SKM-1 (cell line): ENCODE data around the gene PRPF8.
A peak's percentile ranks its signal among the peaks of the same experiment; 100 is the strongest.
"Not testable (repeated sequence)": the region's sequence is repeated elsewhere in the genome, so short reads cannot be mapped to it uniquely, and the experiment has no call there.

Experiments
- DNase-seq: peaks from one replicate; lab custom pipeline; 2025; ENCODE audit not compliant: unreplicated experiment; lab: John Stamatoyannopoulos, UW

The PRPF8 gene

DNA sequence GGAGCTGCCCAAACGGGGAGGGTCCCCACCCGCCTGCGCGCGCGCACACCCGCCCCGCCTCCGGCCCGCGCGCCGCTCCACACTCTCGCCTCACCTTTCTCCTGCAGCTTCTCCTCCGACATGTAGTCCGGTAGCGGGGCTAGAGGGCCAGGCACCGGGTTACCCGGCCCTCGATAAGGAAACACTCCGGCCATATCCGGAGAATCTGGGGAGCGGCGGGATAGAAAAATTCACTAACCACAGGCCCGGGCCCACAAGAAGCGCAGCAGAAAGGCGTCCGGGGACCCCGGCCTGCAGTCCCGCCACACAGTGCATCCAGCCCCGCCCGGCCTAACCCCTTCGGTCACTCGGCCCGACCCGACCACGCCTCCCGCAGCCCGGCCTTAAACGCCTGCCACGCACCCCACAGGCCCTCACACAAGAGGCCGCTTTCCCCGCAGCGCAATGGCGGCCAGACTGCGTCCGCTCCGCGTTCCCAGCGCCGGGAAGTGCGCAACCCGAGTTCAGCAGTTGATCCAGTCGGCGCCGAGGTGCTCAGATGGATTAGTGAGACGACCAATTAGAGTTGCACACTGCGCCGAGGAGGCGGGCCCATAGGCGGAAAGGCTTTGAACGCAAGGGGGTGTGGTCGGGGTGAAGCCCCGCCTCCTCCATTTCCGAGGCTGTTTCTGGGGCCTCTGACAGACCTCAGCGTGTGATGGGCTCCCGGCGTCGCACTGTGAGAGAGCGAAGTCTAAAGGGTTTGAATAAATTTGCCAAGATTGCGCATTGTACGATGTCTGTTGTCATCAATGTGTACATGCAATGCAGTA lies at the start of gene PRPF8:
TSS of gene PRPF8 (minus strand) at position 490 of the 812 bp plus-strand sequence. CDS start at position 194, 296 bp downstream.
- DNase-seq = peak; percentile 70

- DNase-seq = no peak
Observed at GRCh38 chr17:1733759-1734158, 49.1 kb upstream of the PRPF8 start.

GRCh38 chr17:1732833-1733321 lies 48.2 kb upstream of the PRPF8 start:
- DNase-seq = no peak

DNA sequence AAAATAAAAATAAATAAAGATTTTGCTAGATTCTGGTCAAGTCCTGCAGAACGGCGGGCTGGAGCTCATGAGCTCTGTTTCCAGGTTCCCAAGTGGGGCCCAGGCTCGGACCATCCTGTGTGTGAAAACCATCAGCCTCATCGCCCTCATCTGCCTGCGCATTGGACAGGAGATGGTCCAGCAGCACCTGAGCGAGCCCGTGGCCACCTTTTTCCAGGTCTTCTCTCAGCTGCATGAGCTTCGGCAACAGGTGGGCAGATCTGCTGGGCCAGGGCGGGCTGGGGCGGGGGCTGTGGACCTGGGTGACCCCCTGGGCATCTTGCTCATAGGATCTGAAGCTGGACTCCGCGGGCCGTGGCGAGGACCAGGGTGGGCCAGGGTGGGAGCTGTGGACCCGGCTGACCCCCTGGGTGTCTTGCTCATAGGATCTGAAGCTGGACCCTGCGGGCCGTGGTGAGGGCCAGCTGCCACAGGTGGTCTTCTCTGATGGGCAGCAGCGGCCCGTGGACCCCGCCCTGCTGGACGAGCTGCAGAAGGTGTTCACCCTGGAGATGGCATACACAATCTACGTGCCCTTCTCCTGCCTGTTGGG lies 47.7 kb upstream of the PRPF8 start:
- no peak for DNase-seq

GRCh38 chr17:1731194-1731506 lies 46.5 kb upstream of the PRPF8 start:
- no peak for DNase-seq

DNA sequence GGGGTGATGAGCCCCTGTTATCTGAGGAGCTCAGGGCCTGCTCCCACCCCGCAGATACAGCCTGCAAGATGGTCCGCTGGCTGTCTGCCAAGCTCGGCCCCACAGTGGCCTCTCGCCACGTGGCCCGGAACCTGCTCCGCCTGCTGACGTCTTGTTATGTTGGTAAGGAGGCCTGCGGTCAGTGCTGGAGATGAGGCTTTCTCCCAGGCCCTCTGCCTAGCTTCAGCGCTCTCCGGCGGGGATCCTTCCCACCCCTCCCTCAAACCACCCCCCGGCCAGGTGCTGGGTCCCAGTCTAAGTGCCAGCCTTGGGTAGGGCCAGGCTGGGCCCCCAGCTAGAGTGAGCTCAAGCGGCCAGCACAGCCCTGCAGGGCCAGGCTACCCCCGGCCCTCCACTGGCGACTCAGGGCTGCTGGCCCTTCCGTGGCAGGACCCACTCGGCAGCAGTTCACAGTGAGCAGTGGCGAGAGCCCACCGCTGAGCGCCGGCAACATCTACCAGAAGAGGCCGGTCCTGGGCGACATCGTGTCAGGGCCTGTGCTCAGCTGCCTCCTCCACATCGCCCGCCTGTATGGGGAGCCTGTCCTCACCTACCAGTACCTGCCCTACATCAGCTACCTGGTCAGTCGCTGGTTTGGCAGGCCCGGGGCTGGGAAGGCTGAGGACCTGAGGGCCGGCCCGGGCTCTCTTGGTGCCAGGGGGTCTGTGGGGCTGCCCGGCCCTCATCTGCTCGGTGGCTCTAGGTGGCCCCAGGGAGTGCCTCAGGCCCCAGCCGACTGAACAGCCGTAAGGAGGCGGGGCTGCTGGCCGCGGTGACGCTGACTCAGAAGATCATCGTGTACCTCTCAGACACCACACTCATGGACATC lies 45.9 kb upstream of the PRPF8 start:
- DNase-seq = no peak

GRCh38 chr17:1729966-1730325 lies 45.3 kb upstream of the PRPF8 start:
- DNase-seq = no peak

GRCh38 chr17:1727876-1728630 lies 43.4 kb upstream of the PRPF8 start:
- no peak for DNase-seq

GRCh38 chr17:1727258-1727789 lies 42.7 kb upstream of the PRPF8 start:
- DNase-seq = no peak

DNA sequence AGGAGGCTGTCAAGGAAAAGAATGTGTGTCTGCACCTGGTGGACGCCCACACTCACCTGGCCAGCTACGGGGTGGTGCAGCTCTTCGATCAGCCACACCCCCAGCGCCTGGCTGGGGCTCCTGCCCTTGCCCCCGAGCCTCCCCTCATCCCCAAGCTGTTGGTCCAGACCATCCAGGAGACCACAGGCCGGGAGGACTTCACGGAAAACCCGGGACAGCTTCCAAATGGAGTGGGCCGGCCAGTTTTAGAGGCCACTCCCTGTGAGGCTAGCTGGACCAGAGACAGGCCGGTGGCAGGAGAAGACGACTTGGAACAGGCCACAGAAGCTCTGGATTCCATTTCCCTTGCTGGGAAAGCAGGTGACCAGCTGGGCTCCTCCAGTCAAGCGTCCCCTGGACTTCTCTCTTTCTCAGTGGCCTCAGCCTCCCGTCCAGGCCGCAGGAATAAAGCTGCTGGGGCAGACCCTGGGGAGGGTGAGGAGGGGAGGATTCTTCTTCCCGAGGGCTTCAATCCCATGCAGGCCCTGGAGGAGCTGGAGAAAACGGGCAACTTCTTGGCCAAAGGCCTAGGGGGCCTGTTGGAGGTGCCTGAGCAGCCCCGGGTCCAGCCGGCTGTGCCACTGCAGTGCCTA lies 42.1 kb upstream of the PRPF8 start:
- DNase-seq = no peak

DNA sequence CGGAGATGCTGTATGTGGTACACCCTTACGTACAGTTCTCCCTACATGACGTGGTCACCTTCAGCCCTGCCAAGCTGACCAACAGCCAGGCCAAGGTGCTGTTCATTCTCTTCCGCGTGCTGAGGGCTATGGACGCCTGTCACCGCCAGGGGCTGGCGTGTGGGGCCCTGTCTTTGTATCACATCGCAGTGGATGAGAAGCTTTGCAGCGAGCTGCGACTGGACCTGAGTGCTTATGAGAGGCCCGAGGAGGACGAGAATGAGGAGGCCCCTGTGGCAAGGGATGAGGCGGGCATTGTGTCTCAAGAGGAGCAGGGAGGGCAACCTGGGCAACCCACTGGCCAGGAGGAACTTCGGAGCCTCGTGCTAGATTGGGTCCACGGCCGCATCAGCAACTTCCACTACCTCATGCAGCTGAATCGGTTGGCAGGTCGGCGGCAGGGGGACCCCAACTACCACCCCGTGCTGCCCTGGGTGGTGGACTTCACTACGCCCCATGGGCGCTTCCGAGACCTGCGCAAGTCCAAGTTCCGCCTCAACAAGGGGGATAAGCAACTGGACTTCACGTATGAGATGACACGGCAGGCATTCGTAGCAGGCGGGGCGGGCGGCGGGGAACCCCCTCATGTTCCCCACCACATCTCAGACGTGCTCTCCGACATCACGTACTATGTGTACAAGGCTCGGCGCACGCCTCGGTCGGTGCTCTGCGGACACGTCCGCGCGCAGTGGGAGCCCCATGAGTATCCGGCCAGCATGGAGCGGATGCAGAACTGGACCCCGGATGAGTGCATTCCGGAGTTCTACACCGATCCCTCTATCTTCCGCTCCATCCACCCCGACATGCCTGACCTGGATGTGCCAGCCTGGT lies 41.2 kb upstream of the PRPF8 start:
- DNase-seq = no peak

GRCh38 chr17:1724869-1725641 lies 40.4 kb upstream of the PRPF8 start:
- DNase-seq = no peak

DNA sequence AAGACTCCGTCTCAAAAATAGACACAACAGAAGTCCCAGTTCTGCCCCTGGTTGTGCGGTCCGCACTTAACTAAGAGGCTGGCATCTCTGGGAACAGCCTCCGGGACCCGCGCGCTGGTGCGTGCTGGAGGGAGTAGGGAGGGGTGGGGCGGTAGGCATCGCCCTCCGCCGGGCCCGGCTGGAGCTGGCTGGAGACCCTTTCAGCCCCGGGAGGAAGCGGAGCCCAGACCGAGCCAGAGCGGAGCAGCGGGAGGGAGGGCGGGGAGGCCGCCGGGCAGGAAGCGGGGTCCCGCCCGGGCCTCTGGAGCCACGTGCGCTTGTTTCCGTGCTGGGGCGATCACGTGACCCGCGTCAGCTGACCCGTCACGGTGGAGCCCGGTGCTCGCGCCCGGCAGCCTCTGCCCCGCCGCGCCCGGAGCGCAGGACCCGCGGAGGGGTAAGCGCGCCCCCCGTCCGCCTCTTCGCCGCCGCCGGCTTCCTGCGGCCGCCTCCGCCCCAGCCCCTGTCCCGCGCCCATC lies 39.7 kb upstream of the PRPF8 start, which contains the start of gene WDR81:
TSS of gene WDR81 (plus strand) at position 354 of the 518 bp plus-strand sequence. CDS start 256 bp downstream, outside the sequence.
- no peak for DNase-seq

DNA sequence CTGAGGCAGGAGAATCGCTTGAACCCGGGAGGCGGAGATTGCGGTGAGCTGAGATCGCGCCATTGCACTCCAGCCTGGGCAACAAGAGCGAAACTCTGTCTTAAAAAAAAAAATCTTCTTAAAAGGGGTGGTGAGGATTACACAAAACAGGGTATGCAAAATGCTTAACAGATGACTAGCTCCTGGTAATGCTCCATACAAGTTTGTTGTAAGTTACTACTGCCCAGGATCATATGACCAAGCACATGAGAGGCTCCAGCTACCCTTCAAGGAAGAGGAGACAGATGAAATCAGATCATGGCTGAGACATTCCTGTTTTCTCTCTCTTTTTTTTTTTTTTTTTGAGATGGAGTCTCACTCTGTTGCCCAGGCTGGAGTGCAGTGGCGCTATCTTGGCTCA lies 37.4 kb upstream of the PRPF8 start:
- not testable (repeated sequence) for DNase-seq

GRCh38 chr17:1720856-1721386 lies 36.3 kb upstream of the PRPF8 start:
- DNase-seq = no peak

DNA sequence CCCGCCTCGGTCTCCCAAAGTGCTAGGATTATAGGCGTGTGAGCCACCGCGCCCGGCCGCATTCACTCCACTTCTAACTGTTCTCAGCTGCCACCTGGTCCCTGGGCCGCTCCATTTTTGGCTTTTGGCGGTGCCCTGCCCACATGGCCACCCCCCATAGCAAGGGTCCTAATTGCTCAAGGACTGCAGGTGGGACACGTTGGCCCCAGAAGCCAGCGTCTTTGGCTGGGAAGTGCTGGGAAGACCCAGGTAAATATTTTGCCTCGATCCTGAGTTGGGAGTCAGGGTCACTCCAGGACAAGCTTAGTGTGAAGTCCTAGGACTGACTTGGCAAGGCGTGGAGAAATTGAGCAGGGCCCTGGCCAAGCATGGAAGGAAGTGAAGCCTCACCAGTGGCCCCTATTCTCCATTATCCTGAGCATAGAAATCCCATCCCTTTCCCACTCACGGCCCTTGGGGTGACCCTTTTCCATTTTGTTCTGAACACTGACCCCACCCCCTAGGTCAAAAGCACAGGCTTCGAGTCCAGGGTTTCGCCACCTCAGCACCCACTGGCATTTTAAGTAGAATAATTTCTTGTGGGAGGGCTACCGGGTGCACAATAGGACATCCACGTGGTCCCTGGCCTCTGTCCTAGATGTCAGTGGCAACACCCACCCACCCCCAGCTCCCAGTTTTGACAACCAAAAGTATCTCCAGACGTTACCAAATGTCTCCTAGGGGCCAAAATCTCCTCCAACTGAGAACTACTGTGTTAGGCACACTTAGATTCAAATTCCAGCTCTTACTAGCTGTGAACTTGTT lies 33.9 kb upstream of the PRPF8 start:
- DNase-seq = no peak
